Adrenal gland (tissue), 5 donors: Measurements from ENCODE around the gene PCYOX1L.

Experiments used
- POLR2A ChIP-seq, 2 donors: fragments of 450-650 bp; IDR thresholded peaks; one replicate each; pipeline ENCODE4 v1.6.1; 2017; ENCODE audit warnings: antibody characterized with exemption in 2 of 2, mild to moderate bottlenecking in 2 of 2, moderate library complexity in 1 of 2
- TF ChIP-seq, protein P1 (sequence below), 6 experiments: fragments of 450-650 bp in 4 of 6; fragments of 200-600 bp in 2 of 6; sonication (generic) in 1 of 6; IDR thresholded peaks; 1 replicate in 5 of 6; 2 replicates in 1 of 6; pipeline versions ENCODE4 v1.5.1 to v1.8.0; 2016 to 2021; ENCODE audit warnings: antibody characterized with exemption in 6 of 6, mild to moderate bottlenecking in 2 of 6, moderate library complexity in 1 of 6
- donor health status: DM: no; HTN: no; CAD: no.

DNA sequence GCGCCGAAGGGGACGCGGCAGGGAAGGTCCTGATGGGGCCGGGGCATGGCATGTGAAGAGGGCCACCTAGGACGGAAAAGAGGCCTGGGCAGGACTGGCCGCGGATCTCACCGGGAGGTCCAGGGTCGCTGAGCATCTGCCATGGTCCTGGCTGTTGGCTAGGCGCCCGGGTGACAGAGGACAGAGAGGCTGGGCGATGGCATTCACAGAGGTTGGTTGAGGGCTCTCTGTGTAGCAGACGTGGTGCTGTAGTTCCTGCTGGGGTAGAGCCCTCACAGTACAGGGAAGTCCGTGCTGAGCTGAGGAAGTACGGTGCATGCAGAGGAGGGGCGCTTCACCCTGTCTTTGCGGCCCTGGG lies 427 bp downstream of the PCYOX1L start:
- no peak for TF ChIP-seq POLR2A (IDR thresholded peaks at IDR 0.05)
- TF ChIP-seq, protein P1, sequence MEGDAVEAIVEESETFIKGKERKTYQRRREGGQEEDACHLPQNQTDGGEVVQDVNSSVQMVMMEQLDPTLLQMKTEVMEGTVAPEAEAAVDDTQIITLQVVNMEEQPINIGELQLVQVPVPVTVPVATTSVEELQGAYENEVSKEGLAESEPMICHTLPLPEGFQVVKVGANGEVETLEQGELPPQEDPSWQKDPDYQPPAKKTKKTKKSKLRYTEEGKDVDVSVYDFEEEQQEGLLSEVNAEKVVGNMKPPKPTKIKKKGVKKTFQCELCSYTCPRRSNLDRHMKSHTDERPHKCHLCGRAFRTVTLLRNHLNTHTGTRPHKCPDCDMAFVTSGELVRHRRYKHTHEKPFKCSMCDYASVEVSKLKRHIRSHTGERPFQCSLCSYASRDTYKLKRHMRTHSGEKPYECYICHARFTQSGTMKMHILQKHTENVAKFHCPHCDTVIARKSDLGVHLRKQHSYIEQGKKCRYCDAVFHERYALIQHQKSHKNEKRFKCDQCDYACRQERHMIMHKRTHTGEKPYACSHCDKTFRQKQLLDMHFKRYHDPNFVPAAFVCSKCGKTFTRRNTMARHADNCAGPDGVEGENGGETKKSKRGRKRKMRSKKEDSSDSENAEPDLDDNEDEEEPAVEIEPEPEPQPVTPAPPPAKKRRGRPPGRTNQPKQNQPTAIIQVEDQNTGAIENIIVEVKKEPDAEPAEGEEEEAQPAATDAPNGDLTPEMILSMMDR (IDR thresholded peaks at IDR 0.05): no peak
